H9 (cell line): ENCODE results near the gene CDKAL1. TPM values are rescaled to one million over a fixed set of nuclear protein-coding genes. Genes with fewer than 3 reads are reported as not detected.

Experiments used
- DNase-seq: peaks from one replicate; pipeline ENCODE4 v3.0.0-alpha.2; 2017
- H2AFZ ChIP-seq: one replicate; pipeline ENCODE4 v1.6.1; 2013; ENCODE audit warnings: mild to moderate bottlenecking, low read length, control low read depth, moderate library complexity
- H2AK5ac ChIP-seq: 2 replicates; pipeline ENCODE4 v1.6.1; 2013; ENCODE audit warnings: low read length, control low read depth, mixed read lengths; ENCODE audit not compliant: insufficient read length
- H2BK120ac ChIP-seq: one replicate; pipeline ENCODE4 v1.6.1; 2013; ENCODE audit warnings: low read depth, mild to moderate bottlenecking, low read length, control low read depth, inconsistent platforms; ENCODE audit not compliant: poor library complexity, severe bottlenecking
- H2BK12ac ChIP-seq: 2 replicates; pipeline ENCODE4 v1.6.1; 2013; ENCODE audit warnings: low read length, control low read depth, mixed read lengths, low read depth; ENCODE audit not compliant: insufficient read length
- H2BK15ac ChIP-seq: 2 replicates; pipeline ENCODE4 v1.6.1; 2013; ENCODE audit warnings: low read depth, low read length, control low read depth
- H2BK20ac ChIP-seq: one replicate; pipeline ENCODE4 v1.6.1; 2013; ENCODE audit warnings: low read depth, mild to moderate bottlenecking, low read length, control low read depth, inconsistent platforms; ENCODE audit not compliant: poor library complexity, severe bottlenecking
- H2BK5ac ChIP-seq: 2 replicates; pipeline ENCODE4 v1.6.1; 2013; ENCODE audit warnings: low read length, control low read depth, mixed read lengths; ENCODE audit not compliant: insufficient read length
- H3K14ac ChIP-seq: 2 replicates; pipeline ENCODE4 v1.6.1; 2013; ENCODE audit warnings: low read length, control low read depth; ENCODE audit not compliant: insufficient read depth
- H3K18ac ChIP-seq: 2 replicates; pipeline ENCODE4 v1.6.1; 2013; ENCODE audit warnings: low read depth, mild to moderate bottlenecking, mixed read lengths, low read length, control low read depth; ENCODE audit not compliant: insufficient read length
- H3K23ac ChIP-seq: 2 replicates; pipeline ENCODE4 v1.6.1; 2013; ENCODE audit warnings: low read length, control low read depth, mixed read lengths, low read depth; ENCODE audit not compliant: insufficient read length
- H3K23me2 ChIP-seq: 2 replicates; pipeline ENCODE4 v1.6.1; 2013; ENCODE audit warnings: low read depth, mild to moderate bottlenecking, mixed read lengths, low read length, control low read depth; ENCODE audit not compliant: insufficient read length, poor library complexity, severe bottlenecking
- H3K27ac ChIP-seq: 2 replicates; pipeline ENCODE4 v1.5.1; 2013; ENCODE audit warnings: low read length, control low read depth, mixed read lengths, low read depth; ENCODE audit not compliant: insufficient read length
- H3K27me3 ChIP-seq: 2 replicates; pipeline ENCODE4 v1.6.1; 2013; ENCODE audit warnings: low read length, control low read depth, inconsistent platforms; ENCODE audit not compliant: insufficient read depth
- H3K4ac ChIP-seq: 2 replicates; pipeline ENCODE4 v1.6.1; 2013; ENCODE audit warnings: low read depth, mild to moderate bottlenecking, control low read depth, inconsistent platforms, low read length, moderate library complexity
- H3K4me1 ChIP-seq: 2 replicates; pipeline ENCODE4 v1.6.1; 2013; ENCODE audit warnings: low read length, control low read depth, inconsistent platforms; ENCODE audit not compliant: insufficient read depth
- H3K4me2 ChIP-seq: 2 replicates; pipeline ENCODE4 v1.6.1; 2013; ENCODE audit warnings: low read length, control low read depth, mixed read lengths; ENCODE audit not compliant: insufficient read length, insufficient read depth
- H3K56ac ChIP-seq: 2 replicates; pipeline ENCODE4 v1.6.1; 2013; ENCODE audit warnings: low read depth, mild to moderate bottlenecking, mixed read lengths, low read length, control low read depth; ENCODE audit not compliant: insufficient read length
- H3K79me1 ChIP-seq: 2 replicates; pipeline ENCODE4 v1.6.1; 2013; ENCODE audit warnings: low read depth, mild to moderate bottlenecking, moderate library complexity, low read length, control low read depth, inconsistent platforms; ENCODE audit not compliant: insufficient read depth, poor library complexity, severe bottlenecking
- H3K79me2 ChIP-seq: 2 replicates; pipeline ENCODE4 v1.6.1; 2013; ENCODE audit warnings: low read length, control low read depth, inconsistent platforms; ENCODE audit not compliant: insufficient read depth
- H3K9ac ChIP-seq: 2 replicates; pipeline ENCODE4 v1.6.1; 2013; ENCODE audit warnings: low read length, control low read depth, mixed read lengths; ENCODE audit not compliant: insufficient read length; ENCODE audit errors: extremely low read depth
- H3K9me3 ChIP-seq: one replicate; pipeline ENCODE4 v1.6.1; 2013; ENCODE audit warnings: low read depth, low read length, inconsistent platforms; ENCODE audit not compliant: control insufficient read depth
- H3T11ph ChIP-seq: one replicate; pipeline ENCODE4 v1.6.1; 2013; ENCODE audit warnings: mild to moderate bottlenecking, low read length, control low read depth, inconsistent platforms
- H4K20me1 ChIP-seq: one replicate; pipeline ENCODE4 v1.6.1; 2013; ENCODE audit not compliant: control insufficient read depth, insufficient read length, insufficient read depth
- H4K5ac ChIP-seq: 2 replicates; pipeline ENCODE4 v1.6.1; 2013; ENCODE audit warnings: low read depth, mild to moderate bottlenecking, mixed read lengths, low read length, control low read depth; ENCODE audit not compliant: insufficient read length
- H4K8ac ChIP-seq: replicated peaks from 2 replicates; pipeline ENCODE4 v1.6.1; 2013; ENCODE audit warnings: low read length, control low read depth, mixed read lengths, low read depth; ENCODE audit not compliant: insufficient read length
- H4K91ac ChIP-seq: 2 replicates; pipeline ENCODE4 v1.6.1; 2013; ENCODE audit warnings: low read depth, mild to moderate bottlenecking, moderate library complexity, mixed read lengths, low read length, control low read depth; ENCODE audit not compliant: insufficient read length
- H3K27ac Mint-ChIP-seq, 3 experiments: 2 replicates in 2 of 3; 3 replicates in 1 of 3; pipeline ENCODE4 v1.8.0; 2020 to 2021; ENCODE audit warnings: mixed read lengths in 3 of 3, mild to moderate bottlenecking in 1 of 3, moderate library complexity in 1 of 3
- H3K27me3 Mint-ChIP-seq: 2 replicates; pipeline ENCODE4 v1.8.0; 2021; ENCODE audit warnings: low read depth, mild to moderate bottlenecking, moderate library complexity, mixed read lengths
- H3K36me3 Mint-ChIP-seq, 3 experiments: 2 replicates in 2 of 3; 3 replicates in 1 of 3; pipeline ENCODE4 v1.8.0; 2020 to 2021; ENCODE audit warnings: low read depth in 3 of 3, mixed read lengths in 3 of 3; ENCODE audit not compliant: insufficient read depth in 1 of 3
- H3K4me1 Mint-ChIP-seq, 2 experiments: 2 replicates each; pipeline ENCODE4 v1.8.0; 2020; ENCODE audit warnings: mixed read lengths in 2 of 2
- H3K4me3 Mint-ChIP-seq, 2 experiments: 2 replicates in 1 of 2; 3 replicates in 1 of 2; pipeline ENCODE4 v1.8.0; 2020 to 2021; ENCODE audit warnings: mild to moderate bottlenecking in 2 of 2, mixed read lengths in 2 of 2, moderate library complexity in 1 of 2
- H3K9me3 Mint-ChIP-seq, 2 experiments: 2 replicates in 1 of 2; 3 replicates in 1 of 2; pipeline ENCODE4 v1.8.0; 2020; ENCODE audit warnings: mild to moderate bottlenecking in 2 of 2, mixed read lengths in 2 of 2, moderate library complexity in 1 of 2
- WGBS: extraction: QIAGEN DNeasy Blood & Tissue Kit; methylation state at CpG from one replicate; pipeline ENCODE4 v1.1.7; 2013; ENCODE audit warnings: missing lambda C conversion rate, low lambda C conversion rate, mixed read lengths; ENCODE audit not compliant: insufficient read length; ENCODE audit errors: extremely low coverage; 5-methylcytosine and 5-hydroxymethylcytosine counted together
- total RNA-seq: library from RNA; stranded (reverse); gene quantifications from 2 replicates; pipeline ENCODE4 v1.2.1, GENCODE V29; 2021
- TF ChIP-seq, protein P1 (sequence below): fragments of 200-600 bp; sonication (generic); conservative IDR thresholded peaks from 3 replicates; pipeline ENCODE4 v1.8.0; 2021; ENCODE audit warnings: antibody characterized with exemption, mild to moderate bottlenecking

CDKAL1 gene
- total RNA-seq, 1 experiment from 2014 or later, result 23.0 TPM

DNA sequence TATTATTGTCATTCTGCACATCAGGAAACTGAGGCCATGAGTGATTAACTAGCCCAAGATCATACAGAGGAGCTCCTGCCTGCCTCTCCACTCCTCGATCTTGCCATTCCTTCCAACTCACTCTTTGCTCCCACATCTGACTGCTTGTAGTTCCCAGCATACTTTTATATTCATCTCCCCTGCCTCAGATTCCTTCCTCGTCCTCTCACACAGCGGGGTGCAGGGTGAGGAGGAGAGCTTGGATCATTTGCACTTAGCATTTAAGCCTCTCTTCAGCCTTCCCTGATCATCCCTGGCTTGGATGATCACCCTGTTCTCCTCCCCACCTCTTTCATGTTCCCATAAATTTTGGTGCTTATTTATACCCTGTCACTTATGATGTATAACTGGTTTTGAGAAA lies 544.2 kb downstream of the CDKAL1 start:
- no peak overlapping the region for H4K8ac ChIP-seq
- no peak overlapping the region for H2BK15ac ChIP-seq
- H3K4ac ChIP-seq, result no peak overlapping the region
- H4K5ac ChIP-seq, result no peak overlapping the region
- H3K4me2 ChIP-seq, result no peak overlapping the region
- no peak for DNase-seq
- Mint-ChIP-seq H3K36me3 (peaks cover under 1 to 2% (median 1%) of the 10 kb centered on the region in 3 experiments; a peak in 6 of 7 replicates), H3K9me3 (peaks cover 1% of the 10 kb centered on the region in 2 experiments; a peak in 3 of 5 replicates), H3K4me1 (peaks cover 9 to 10% of the 10 kb centered on the region in 2 experiments), H3K27me3 (no peaks in the 10 kb centered on the region), H3K27ac (peak overlapping the region in 2 of 3 experiments; percentile 7 to 20; a peak in 1 of 7 replicates), H3K4me3 (no peak overlapping the region)
- no peaks in the 10 kb centered on the region for H3K79me2 ChIP-seq
- H3K9ac ChIP-seq, result no peak overlapping the region
- H3T11ph ChIP-seq, result no peak overlapping the region
- no peak overlapping the region for H3K18ac ChIP-seq
- H3K23me2 ChIP-seq, result no peaks in the 10 kb centered on the region
- H2BK5ac ChIP-seq, result no peak overlapping the region
- TF ChIP-seq, protein P1, sequence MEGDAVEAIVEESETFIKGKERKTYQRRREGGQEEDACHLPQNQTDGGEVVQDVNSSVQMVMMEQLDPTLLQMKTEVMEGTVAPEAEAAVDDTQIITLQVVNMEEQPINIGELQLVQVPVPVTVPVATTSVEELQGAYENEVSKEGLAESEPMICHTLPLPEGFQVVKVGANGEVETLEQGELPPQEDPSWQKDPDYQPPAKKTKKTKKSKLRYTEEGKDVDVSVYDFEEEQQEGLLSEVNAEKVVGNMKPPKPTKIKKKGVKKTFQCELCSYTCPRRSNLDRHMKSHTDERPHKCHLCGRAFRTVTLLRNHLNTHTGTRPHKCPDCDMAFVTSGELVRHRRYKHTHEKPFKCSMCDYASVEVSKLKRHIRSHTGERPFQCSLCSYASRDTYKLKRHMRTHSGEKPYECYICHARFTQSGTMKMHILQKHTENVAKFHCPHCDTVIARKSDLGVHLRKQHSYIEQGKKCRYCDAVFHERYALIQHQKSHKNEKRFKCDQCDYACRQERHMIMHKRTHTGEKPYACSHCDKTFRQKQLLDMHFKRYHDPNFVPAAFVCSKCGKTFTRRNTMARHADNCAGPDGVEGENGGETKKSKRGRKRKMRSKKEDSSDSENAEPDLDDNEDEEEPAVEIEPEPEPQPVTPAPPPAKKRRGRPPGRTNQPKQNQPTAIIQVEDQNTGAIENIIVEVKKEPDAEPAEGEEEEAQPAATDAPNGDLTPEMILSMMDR, result no peak
- H4K20me1 ChIP-seq, result no peaks in the 10 kb centered on the region
- no peak overlapping the region for H2BK120ac ChIP-seq
- no peak overlapping the region for H3K27ac ChIP-seq
- peaks cover 5% of the 10 kb centered on the region; the same call in 1 of the 2 replicates for H3K4me1 ChIP-seq
- no peaks in the 10 kb centered on the region for H3K27me3 ChIP-seq
- H2AK5ac ChIP-seq, result no peak overlapping the region
- no peak overlapping the region for H3K56ac ChIP-seq
- no peak overlapping the region for H2BK20ac ChIP-seq
- H3K14ac ChIP-seq, result no peak overlapping the region
- no peak overlapping the region for H4K91ac ChIP-seq
- H3K9me3 ChIP-seq, result no peaks in the 10 kb centered on the region
- H3K23ac ChIP-seq, result no peak overlapping the region
- WGBS, result no CpG with 5 or more reads among the region's 3 CpGs
- H2AFZ ChIP-seq, result no peak overlapping the region
- H2BK12ac ChIP-seq, result no peak overlapping the region
- H3K79me1 ChIP-seq, result no peaks in the 10 kb centered on the region
